Bronchial epithelial cell (primary cell): ENCODE results near the gene SYT3. TPM values are rescaled to one million over a fixed set of nuclear protein-coding genes. Genes with fewer than 3 reads are reported as not detected.

Experiments used
- DNase-seq: peaks from one replicate; pipeline ENCODE4 v3.0.0-alpha.2; 2010; ENCODE audit warnings: low read depth
- FAIRE-seq: peaks from 2 replicates; lab custom pipeline; 2011; peaks lifted over from hg19 to GRCh38; lab: Jason Lieb, UNC
- H3K27me3 ChIP-seq: 2 replicates; pipeline ENCODE4 v1.5.1; 2011; ENCODE audit warnings: low read length; ENCODE audit not compliant: control insufficient read depth, insufficient read depth
- H3K36me3 ChIP-seq: 2 replicates; pipeline ENCODE4 v1.5.1; 2011; ENCODE audit warnings: low read length; ENCODE audit not compliant: control insufficient read depth, insufficient read depth
- H3K4me3 ChIP-seq: 2 replicates; pipeline ENCODE4 v1.5.1; 2011; ENCODE audit warnings: mild to moderate bottlenecking, low read depth, low read length, control low read depth
- CTCF ChIP-seq: IDR thresholded peaks from 2 replicates; pipeline ENCODE4 v1.5.1; 2011; ENCODE audit warnings: mild to moderate bottlenecking, moderate library complexity, low read length, control low read depth, inconsistent platforms; ENCODE audit not compliant: insufficient read depth, severe bottlenecking
- total RNA-seq: library from RNA; depleted of rRNA; stranded (reverse); fragments of >200 nt; gene quantifications from 2 replicates; pipeline ENCODE4 v1.2.1, GENCODE V29; 2014

Gene SYT3
- total RNA-seq, 1 donor from 2014 or later: not detected

DNA sequence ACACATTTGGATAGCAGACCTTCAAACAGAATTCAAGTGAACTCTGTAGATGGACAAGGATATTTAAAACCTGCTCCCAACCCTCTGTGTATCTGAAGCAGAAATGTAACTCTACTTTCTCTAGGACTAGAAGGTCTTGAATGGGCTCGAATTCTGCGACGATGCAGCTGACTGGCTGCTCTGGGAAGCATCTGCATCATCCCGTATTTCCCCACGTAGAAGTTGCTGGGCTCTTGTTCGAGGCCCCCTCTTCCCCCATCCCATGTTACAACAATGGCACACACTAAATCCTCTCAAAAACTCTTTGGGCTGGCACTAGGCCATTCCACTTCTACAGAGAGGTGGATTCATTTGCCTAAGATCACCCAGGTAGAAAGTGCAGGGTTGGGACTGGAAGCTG, 24.5 kb upstream of the SYT3 start:
- FAIRE-seq (no peak), DNase-seq (no peak)
- H3K27me3 ChIP-seq: peaks cover 9% of the 10 kb centered on the region
- TF ChIP-seq CTCF: no peak
- H3K4me3 ChIP-seq: no peak overlapping the region
- no peaks in the 10 kb centered on the region for H3K36me3 ChIP-seq

DNA sequence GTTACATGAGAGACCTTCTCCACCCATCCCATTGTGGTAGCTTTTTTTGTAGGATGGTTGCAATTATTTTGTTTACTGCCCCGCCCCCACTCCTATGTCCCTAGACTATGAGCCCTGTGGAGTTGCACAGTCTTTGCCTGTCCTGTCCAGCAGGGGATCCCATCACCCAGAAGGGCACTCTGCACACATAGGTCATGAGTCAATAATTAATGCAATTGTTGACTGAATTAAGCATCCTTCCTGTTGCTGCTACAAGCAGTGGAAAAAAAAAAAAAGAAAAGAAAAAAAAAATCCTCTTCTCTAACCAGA, 23.8 kb upstream of the SYT3 start:
- H3K4me3 ChIP-seq: no peak overlapping the region
- peaks cover 5% of the 10 kb centered on the region for H3K27me3 ChIP-seq
- no peaks in the 10 kb centered on the region for H3K36me3 ChIP-seq
- FAIRE-seq (no peak), DNase-seq (no peak)
- TF ChIP-seq CTCF: no peak

DNA sequence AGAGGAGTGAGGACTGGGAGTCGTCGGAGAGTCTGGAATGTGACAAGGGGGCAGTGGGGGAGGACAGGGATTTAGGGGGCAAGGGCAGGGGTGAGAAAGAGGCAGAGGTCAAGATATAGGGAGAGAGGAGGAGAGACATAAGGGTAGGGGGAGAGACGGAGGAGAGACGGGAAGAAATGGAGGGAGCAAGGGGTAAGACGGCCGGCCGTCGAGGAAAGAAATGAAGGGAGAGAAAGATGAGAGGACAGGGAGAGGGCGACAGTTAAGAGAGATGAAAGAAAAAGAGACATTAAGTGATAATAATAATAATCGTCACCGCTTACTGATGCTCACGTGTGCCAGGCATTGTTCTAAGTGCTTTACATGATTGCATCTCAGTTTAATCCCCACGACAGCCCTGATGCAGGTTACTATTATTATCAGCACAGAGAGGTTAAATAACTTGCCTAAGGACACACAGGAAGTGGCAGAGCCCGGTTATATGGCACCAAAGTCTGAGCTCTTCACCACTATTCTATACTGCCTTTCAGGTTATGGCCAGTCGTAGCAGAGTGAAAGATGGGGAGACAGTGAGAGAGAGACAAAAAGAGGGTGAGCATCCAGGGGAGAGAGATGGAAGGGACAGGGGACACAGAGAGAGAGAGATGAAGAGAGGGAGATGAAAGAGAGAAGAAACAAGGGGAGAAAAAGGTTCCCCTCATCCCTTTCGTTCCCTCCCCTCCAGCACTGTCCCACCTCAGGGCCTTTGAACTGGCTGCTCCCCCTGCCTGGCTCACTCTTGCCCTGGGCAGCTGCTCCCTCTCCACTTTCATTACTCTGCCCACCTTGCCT, 23.2 kb upstream of the SYT3 start:
- FAIRE-seq: no peak
- no peak for DNase-seq
- Histone ChIP-seq H3K27me3 (peaks cover 5% of the 10 kb centered on the region), H3K36me3 (no peaks in the 10 kb centered on the region), H3K4me3 (no peak overlapping the region)
- TF ChIP-seq CTCF: no peak

GRCh38 chr19:50661766-50662650, 22.3 kb upstream of the SYT3 start:
- no peak for DNase-seq

DNA sequence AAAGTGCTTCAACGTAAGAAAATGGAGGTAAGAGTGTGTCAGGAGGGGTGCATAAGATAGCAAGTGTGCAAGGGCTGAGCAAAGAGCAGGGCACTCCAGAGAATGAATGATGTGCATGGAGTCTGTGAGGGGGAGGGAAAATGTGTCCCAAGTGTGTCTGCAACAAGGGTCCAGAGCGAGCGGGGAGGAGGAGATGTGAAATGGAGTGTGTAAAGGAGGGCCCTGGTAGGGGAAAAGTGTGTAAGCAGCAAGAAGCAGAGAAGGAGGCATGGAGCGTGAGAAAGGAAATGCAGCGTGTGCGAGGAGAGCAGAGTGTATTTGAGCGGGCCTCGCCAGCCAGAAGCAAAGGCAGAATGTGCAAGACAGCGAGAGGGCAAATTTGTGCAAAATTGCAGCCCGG, 21.3 kb upstream of the SYT3 start:
- TF ChIP-seq CTCF: no peak
- no peaks in the 10 kb centered on the region for H3K36me3 ChIP-seq
- no peak overlapping the region for H3K4me3 ChIP-seq
- DNase-seq: no peak
- H3K27me3 ChIP-seq: peaks cover under 1% of the 10 kb centered on the region
- FAIRE-seq: no peak

More at GRCh38 chr19:50661766-50662650, 22.3 kb upstream of the SYT3 start:
- no peak for TF ChIP-seq CTCF
- no peaks in the 10 kb centered on the region for H3K36me3 ChIP-seq
- no peak overlapping the region for H3K4me3 ChIP-seq
- FAIRE-seq: no peak
- peaks cover 5% of the 10 kb centered on the region for H3K27me3 ChIP-seq
